Cortex of kidney (tissue), 1 donor: ENCODE data around the gene LIPA.

Source experiments
- DNase-seq: peaks from one replicate; lab custom pipeline; 2025; lab: John Stamatoyannopoulos, UW

LIPA gene

DNA sequence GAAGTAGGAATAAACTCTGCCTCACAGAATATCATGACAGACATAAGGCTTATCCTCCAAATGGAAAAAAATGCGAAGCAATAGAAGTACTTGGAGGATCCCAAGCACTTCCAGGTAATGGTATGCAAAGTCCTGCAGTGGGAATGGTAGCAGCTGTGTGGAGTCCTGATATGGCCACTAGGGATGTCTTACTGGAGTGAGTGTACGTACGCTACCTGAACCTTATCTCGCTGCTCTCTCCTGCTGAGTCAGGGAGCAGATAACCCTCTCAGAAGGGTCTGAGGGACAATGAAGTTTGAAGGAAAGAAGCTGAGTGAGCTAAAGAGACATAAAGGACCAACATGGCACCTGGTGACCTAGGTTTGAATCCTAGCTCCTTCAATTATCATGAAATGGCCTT is 86.7 kb downstream of the LIPA start:
- DNase-seq, result no peak

DNA sequence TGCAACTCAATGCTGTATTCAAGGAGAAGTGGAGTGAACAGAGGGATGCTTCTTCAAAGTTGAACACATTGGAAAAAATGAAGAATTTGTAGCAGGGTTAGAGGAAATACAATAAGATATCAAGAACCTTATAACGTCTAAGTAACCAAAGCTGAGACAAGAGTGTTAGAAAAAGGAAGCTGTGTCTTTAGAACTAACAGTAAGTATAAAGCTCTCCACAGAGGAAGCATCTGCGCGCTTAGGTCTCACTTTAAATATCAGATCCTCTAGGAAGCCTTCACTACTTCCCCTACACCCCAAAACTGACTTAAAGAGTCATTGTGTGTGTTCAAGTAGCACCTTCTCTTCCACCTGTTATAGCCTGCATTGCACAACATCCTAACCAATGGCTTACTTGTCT is 87.5 kb downstream of the LIPA start:
- no peak for DNase-seq
